Upper lobe of right lung (tissue), 1 donor: Measurements from ENCODE around the gene DDAH1. TPM values are rescaled to one million over a fixed set of nuclear protein-coding genes. Genes with fewer than 3 reads are reported as not detected.

Experiments used
- ATAC-seq: fragments of 200-7000 bp; cut with Tn5 transposase; one replicate; pipeline ENCODE4 v1.9.1; 2020; ENCODE audit warnings: mild to moderate bottlenecking, moderate library complexity
- DNase-seq: peaks from one replicate; pipeline ENCODE4 v3.0.0-alpha.2; 2020
- H3K27ac ChIP-seq: fragments of 200-600 bp; one replicate; pipeline ENCODE4 v1.8.0; 2022
- H3K27me3 ChIP-seq: fragments of 200-600 bp; one replicate; pipeline ENCODE4 v1.8.0; 2022; ENCODE audit warnings: mild to moderate bottlenecking
- H3K36me3 ChIP-seq: fragments of 200-600 bp; one replicate; pipeline ENCODE4 v1.8.0; 2022
- H3K4me1 ChIP-seq: fragments of 200-600 bp; one replicate; pipeline ENCODE4 v1.8.0; 2022
- H3K4me3 ChIP-seq: fragments of 200-600 bp; one replicate; pipeline ENCODE4 v1.8.0; 2022; ENCODE audit warnings: mild to moderate bottlenecking
- H3K9me3 ChIP-seq: fragments of 200-600 bp; one replicate; pipeline ENCODE4 v1.8.0; 2022
- intact Hi-C: fragments of 100-400 bp; cut with DNase I; formaldehyde crosslinking; loops from one replicate; pipeline ENCODE4 v1.11.0; 2022
- total RNA-seq: library from RNA; stranded (reverse); fragmentation: NEBNext Ultra II Directional; extraction: Animal tissue kit (Norgen Biotek cat#: 25700); gene quantifications from one replicate; pipeline ENCODE4 v1.2.1, GENCODE V29; 2021
- TF ChIP-seq, protein P1 (sequence below): fragments of 200-600 bp; IDR thresholded peaks from one replicate; pipeline ENCODE4 v1.8.0; 2022; ENCODE audit warnings: antibody characterized with exemption
- donor health status: DM: no; HTN: yes; CAD: no; lungs with severe emphysema.

DDAH1 gene
- total RNA-seq, 1 donor from 2014 or later = 51.3 TPM

DNA sequence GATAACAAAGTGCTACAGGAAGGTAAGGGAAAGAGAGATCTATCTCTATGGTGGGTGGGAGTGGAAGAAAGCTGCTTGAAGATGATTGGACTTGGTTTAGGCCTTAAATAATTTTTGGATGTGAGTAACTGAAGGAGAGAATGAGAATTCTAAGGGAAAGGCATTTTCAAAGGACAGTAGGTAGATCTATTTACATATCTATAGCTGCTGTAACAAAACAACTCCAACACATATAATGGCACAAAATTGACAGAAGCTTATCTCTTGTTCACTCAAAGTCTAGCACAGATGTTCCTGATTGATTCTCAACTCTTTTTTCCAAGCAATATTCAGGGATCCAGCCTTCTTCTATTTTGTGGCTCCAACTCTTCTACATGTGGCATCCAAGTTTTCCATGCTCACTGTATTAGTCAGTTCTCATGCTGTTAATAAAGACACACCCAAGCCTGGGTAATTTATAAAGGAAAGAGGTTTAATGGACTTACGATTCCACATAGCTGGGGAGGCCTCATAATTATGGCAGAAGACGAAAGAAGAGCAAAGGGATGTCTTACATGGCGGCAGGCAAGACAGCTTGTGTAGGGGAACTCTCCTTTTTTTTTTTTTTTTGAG, 3.1 kb upstream of the DDAH1 start:
- ATAC-seq (no peak), DNase-seq (no peak)
- intact Hi-C loops = no loop called here
- Histone ChIP-seq H3K4me3 (no peak overlapping the region), H3K4me1 (peaks cover 7% of the 10 kb centered on the region), H3K9me3 (no peaks in the 10 kb centered on the region), H3K36me3 (no peaks in the 10 kb centered on the region), H3K27ac (no peak overlapping the region), H3K27me3 (no peaks in the 10 kb centered on the region)
- TF ChIP-seq, protein P1, sequence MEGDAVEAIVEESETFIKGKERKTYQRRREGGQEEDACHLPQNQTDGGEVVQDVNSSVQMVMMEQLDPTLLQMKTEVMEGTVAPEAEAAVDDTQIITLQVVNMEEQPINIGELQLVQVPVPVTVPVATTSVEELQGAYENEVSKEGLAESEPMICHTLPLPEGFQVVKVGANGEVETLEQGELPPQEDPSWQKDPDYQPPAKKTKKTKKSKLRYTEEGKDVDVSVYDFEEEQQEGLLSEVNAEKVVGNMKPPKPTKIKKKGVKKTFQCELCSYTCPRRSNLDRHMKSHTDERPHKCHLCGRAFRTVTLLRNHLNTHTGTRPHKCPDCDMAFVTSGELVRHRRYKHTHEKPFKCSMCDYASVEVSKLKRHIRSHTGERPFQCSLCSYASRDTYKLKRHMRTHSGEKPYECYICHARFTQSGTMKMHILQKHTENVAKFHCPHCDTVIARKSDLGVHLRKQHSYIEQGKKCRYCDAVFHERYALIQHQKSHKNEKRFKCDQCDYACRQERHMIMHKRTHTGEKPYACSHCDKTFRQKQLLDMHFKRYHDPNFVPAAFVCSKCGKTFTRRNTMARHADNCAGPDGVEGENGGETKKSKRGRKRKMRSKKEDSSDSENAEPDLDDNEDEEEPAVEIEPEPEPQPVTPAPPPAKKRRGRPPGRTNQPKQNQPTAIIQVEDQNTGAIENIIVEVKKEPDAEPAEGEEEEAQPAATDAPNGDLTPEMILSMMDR = no peak

GRCh38 chr1:85467036-85467435, 2.1 kb upstream of the DDAH1 start:
- DNase-seq (no peak), ATAC-seq (no peak)
- H3K27ac ChIP-seq = no peak overlapping the region
- no peaks in the 10 kb centered on the region for H3K27me3 ChIP-seq
- no peaks in the 10 kb centered on the region for H3K9me3 ChIP-seq
- H3K4me1 ChIP-seq = peaks cover 7% of the 10 kb centered on the region
- H3K36me3 ChIP-seq = no peaks in the 10 kb centered on the region
- intact Hi-C loops = no loop called here
- no peak overlapping the region for H3K4me3 ChIP-seq
- TF ChIP-seq, protein P1 = no peak

GRCh38 chr1:85465786-85466134, 801 bp upstream of the DDAH1 start:
- Histone ChIP-seq H3K27me3 (no peaks in the 10 kb centered on the region), H3K27ac (peak overlapping the region; percentile 81), H3K4me3 (peak overlapping the region; percentile 68), H3K4me1 (peaks cover 7% of the 10 kb centered on the region), H3K9me3 (no peaks in the 10 kb centered on the region), H3K36me3 (no peaks in the 10 kb centered on the region)
- ATAC-seq (no peak), DNase-seq (no peak)
- TF ChIP-seq, protein P1 = no peak
- intact Hi-C loops = no loop called here

- peak overlapping the region; percentile 68 for H3K4me3 ChIP-seq
- peak; percentile 87 for ATAC-seq
- H3K36me3 ChIP-seq = no peaks in the 10 kb centered on the region
- no peaks in the 10 kb centered on the region for H3K27me3 ChIP-seq
- peak overlapping the region; percentile 81 for H3K27ac ChIP-seq
- peak; percentile 88 for DNase-seq
- H3K9me3 ChIP-seq = no peaks in the 10 kb centered on the region
- H3K4me1 ChIP-seq = peaks cover 11% of the 10 kb centered on the region
- intact Hi-C loops = no loop called here
- TF ChIP-seq, protein P1 = no peak
Observed at GRCh38 chr1:85464497-85465098, 361 bp downstream of the DDAH1 start.

DNA sequence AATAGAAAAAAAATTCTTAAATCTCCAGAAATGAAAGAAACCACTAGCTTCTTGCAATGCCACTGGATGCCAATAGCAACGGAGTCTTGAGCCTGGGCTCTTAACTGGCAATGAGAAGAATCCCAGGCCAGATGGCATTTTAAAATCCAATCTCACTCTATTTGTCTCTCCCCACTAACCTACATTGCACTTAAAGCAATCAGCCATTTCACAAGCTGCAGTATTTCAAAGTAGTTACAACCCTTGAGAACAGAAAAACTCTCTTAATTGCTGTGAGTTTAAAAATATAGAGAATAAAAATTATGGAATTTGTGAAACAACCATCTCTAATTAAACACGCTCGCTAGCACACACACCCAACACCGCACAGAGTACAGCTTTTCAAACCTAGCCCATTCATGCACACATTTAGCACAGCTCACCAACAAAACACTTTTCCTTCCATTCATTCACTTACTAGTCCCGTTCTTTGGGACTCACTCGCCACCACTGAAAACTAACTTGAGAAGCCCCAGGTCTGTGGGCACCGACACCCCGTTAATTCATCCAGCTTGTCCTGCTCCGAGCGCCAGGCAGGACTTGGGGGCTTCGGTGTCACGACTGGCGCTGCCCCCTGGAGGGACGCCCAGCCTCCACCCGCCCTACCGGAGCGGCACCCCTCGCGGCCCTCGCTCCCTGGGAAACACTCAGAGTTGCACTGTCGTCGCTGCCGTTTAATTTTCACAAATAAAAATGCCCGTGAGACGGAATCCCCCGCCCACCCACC, 1.0 kb downstream of the DDAH1 start:
- Histone ChIP-seq H3K9me3 (no peaks in the 10 kb centered on the region), H3K4me1 (peaks cover 16% of the 10 kb centered on the region), H3K27ac (peak overlapping the region; percentile 81), H3K27me3 (no peaks in the 10 kb centered on the region), H3K4me3 (peak overlapping the region; percentile 68), H3K36me3 (no peaks in the 10 kb centered on the region)
- intact Hi-C loops = no loop called here
- ATAC-seq (peak; percentile 2), DNase-seq (no peak)
- TF ChIP-seq, protein P1 = no peak
